Calu3 (cell line): Measurements from ENCODE around the gene GPR146. TPM values are rescaled to one million over a fixed set of nuclear protein-coding genes. Genes with fewer than 3 reads are reported as not detected.
A peak's percentile ranks its signal among the peaks of the same experiment; 100 is the strongest.

Experiments
- BruUV-seq: library from RNA; stranded (reverse); fragments of 400-500 nt; replicated peaks from 2 replicates; lab custom pipeline; 2021; lab: Mats Ljungman, UMichigan
- CTCF ChIA-PET: fragments of 300-600 bp; sonication (Branson Sonifier 250); formaldehyde crosslinking; loops from one replicate; lab custom pipeline; 2022; ENCODE audit warnings: antibody characterized with exemption; lab: Charles Lee
- DNase-seq: peaks from one replicate; pipeline ENCODE4 v3.0.0; 2022
- H3K27ac Mint-ChIP-seq: one replicate; pipeline ENCODE4 v1.8.0; 2022; ENCODE audit warnings: mixed read lengths; ENCODE audit not compliant: unreplicated experiment
- H3K27me3 Mint-ChIP-seq: one replicate; pipeline ENCODE4 v1.8.0; 2022; ENCODE audit warnings: mixed read lengths; ENCODE audit not compliant: unreplicated experiment
- H3K36me3 Mint-ChIP-seq: one replicate; pipeline ENCODE4 v1.8.0; 2022; ENCODE audit warnings: mild to moderate bottlenecking, moderate library complexity, mixed read lengths; ENCODE audit not compliant: insufficient read depth, unreplicated experiment
- H3K4me1 Mint-ChIP-seq: one replicate; pipeline ENCODE4 v1.8.0; 2022; ENCODE audit warnings: mild to moderate bottlenecking, low read depth, mixed read lengths; ENCODE audit not compliant: unreplicated experiment
- H3K4me3 Mint-ChIP-seq: one replicate; pipeline ENCODE4 v1.8.0; 2022; ENCODE audit warnings: mild to moderate bottlenecking, low read depth, moderate library complexity, mixed read lengths; ENCODE audit not compliant: unreplicated experiment
- H3K9me3 Mint-ChIP-seq: one replicate; pipeline ENCODE4 v1.8.0; 2022; ENCODE audit warnings: low read depth, mixed read lengths; ENCODE audit not compliant: unreplicated experiment
- intact Hi-C: fragments of 100-400 bp; cut with micrococcal nuclease; formaldehyde crosslinking; loops from one replicate; pipeline ENCODE4 v1.10.0; 2022; ENCODE audit not compliant: unreplicated experiment
- total RNA-seq: library from RNA; stranded (reverse); gene quantifications from 2 replicates; pipeline ENCODE4 v1.2.3, GENCODE V29; 2022
- TF ChIP-seq, protein P1 (sequence below): fragments of 200-600 bp; IDR thresholded peaks from one replicate; pipeline ENCODE4 v1.8.0; 2022; ENCODE audit warnings: antibody characterized with exemption; ENCODE audit not compliant: unreplicated experiment

GPR146 gene
- total RNA-seq, 1 experiment from 2014 or later: 0.66 TPM

DNA sequence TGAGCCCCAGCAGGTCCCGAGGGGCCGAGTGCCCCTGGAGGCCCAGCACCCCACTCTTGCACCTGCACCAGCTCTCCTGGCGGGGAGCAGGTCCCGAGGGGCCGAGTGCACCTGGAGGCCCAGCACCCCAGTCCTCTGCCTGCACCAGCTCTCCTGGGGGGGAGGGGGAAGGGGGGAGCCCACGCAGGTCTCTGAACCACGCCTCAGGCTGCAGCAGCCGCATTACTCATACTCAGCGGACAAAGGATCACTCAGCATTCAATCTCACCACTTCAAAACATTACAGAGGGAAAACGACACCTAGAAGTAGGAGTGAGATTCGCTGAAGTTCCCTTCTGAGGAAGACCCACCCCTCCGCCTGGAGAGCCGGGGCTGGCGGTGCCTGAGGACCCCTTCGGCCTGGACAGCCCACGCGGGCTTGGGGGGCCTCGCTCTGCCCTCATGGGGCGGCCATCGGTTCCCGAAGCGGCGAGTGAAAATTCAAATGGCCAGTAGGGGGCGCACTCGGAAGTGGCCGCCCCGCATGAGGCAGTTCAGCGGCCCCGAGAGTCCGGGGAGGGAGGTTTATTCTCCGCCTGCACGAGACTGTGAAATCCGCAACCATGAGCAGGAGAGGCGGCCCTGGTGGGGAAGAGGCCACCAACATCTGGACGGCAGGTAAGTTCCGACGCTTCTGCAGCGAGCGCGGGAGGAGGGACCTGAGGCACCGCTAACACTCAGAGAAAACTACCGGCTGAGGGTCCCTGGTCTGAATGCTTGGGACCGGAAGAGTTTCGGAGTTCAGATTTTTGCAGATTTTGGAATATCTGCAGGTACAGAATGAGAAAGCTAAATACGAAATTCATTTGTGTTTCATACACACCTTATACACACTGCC lies 42.5 kb downstream of the GPR146 start:
- no peaks in the 10 kb centered on the region for H3K27me3 Mint-ChIP-seq
- TF ChIP-seq, protein P1, sequence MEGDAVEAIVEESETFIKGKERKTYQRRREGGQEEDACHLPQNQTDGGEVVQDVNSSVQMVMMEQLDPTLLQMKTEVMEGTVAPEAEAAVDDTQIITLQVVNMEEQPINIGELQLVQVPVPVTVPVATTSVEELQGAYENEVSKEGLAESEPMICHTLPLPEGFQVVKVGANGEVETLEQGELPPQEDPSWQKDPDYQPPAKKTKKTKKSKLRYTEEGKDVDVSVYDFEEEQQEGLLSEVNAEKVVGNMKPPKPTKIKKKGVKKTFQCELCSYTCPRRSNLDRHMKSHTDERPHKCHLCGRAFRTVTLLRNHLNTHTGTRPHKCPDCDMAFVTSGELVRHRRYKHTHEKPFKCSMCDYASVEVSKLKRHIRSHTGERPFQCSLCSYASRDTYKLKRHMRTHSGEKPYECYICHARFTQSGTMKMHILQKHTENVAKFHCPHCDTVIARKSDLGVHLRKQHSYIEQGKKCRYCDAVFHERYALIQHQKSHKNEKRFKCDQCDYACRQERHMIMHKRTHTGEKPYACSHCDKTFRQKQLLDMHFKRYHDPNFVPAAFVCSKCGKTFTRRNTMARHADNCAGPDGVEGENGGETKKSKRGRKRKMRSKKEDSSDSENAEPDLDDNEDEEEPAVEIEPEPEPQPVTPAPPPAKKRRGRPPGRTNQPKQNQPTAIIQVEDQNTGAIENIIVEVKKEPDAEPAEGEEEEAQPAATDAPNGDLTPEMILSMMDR: peak; percentile 98

DNA sequence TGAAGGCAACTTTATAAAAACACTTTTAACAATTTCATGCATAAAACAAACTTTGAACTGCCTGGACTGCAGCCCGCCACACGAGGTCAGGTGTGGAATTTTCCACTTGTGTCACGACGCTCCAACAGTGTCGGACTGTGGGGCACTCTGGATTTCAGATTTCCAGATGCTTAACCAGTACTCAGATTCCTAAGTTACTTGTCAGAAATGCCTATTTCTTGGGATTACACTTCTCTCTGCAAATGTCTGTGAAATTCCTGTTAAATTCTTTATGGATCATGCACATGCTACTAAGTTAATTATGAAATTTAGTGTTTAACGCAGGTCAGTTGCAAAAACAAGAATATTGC lies 43.1 kb downstream of the GPR146 start:
- no peaks in the 10 kb centered on the region for H3K27me3 Mint-ChIP-seq
- intact Hi-C loops: no loop called here
- H3K4me3 Mint-ChIP-seq: peak overlapping the region; percentile 73
- TF ChIP-seq, protein P1: no peak
- H3K9me3 Mint-ChIP-seq: no peaks in the 10 kb centered on the region
- peaks cover 8% of the 10 kb centered on the region for H3K36me3 Mint-ChIP-seq
- no peak for DNase-seq
- H3K27ac Mint-ChIP-seq: no peak overlapping the region
- no TSS peak for BruUV-seq
- CTCF ChIA-PET: interaction anchor here (2.4 kb wide), 1 partner anchor 22 kb away, joined by 7 read pairs; no protein-coding TSS in a partner anchor
- peaks cover 17% of the 10 kb centered on the region for H3K4me1 Mint-ChIP-seq

More for the DNA sequence above, 42.5 kb downstream of the GPR146 start:
- H3K27ac Mint-ChIP-seq: peak overlapping the region; percentile 10
- H3K4me1 Mint-ChIP-seq: peaks cover 17% of the 10 kb centered on the region
- H3K36me3 Mint-ChIP-seq: peaks cover 8% of the 10 kb centered on the region
- peak; percentile 87 for DNase-seq
- BruUV-seq: no TSS peak
- intact Hi-C loops: no loop called here
- CTCF ChIA-PET: interaction anchor here (0.6 to 2.4 kb wide), 5 partner anchors 10 to 90 kb away, joined by 3 to 9 read pairs (median 4); no protein-coding TSS in a partner anchor
- no peaks in the 10 kb centered on the region for H3K9me3 Mint-ChIP-seq
- peak overlapping the region; percentile 73 for H3K4me3 Mint-ChIP-seq

DNA sequence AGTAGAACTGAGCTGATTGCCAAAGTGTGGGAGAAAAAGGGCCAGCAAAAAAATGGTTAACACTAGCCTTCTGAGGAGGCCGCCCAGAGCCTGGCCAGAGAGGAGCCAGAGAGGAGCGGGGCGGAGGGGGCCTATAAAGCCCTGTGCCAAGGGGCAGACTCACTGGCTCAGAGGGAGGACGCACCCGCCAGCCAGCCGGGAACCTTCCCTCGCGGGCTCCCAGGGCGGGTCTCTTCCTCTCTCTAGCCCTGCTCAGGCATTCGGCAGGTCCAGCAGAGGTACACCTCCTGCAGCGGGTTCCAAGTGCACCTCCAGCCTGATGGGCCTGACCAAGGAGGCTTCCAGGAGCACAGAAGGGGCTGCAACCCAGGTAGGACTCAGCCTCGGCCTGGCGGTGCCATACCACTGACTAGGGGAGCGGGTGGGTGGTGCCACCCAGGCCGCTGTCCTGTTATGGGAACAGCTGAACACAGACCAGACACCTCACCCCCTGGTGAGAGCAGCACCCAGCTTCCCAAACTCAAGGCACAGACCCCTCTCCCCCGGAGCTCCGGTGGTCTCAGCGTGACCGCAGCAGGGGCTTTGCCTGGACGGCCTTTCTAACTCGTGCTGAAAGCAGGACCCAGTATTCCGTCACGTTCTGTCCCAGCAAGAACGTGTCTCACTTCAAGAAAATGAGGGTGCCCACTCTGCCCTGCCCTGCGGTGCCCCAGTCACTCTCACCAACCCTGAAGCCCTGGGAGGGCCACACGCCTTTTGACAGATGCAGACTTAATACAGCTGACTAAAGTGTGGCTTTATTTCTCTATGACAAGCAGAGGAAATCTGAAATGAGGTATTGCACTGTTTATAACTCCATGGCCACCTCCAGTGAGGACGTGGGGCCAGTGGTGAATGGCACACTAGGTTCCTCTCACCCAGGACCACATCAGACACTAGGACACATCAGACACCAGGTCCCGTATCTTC lies 43.9 kb downstream of the GPR146 start, which contains the start of gene GPER1:
Gene GPER1, plus strand, starts transcription at position 162 of the 969 bp plus-strand sequence. CDS start 3,616 bp downstream, outside the sequence.
- Mint-ChIP-seq H3K4me1 (peaks cover 17% of the 10 kb centered on the region), H3K4me3 (peak within 1 kb of the TSS; percentile 73), H3K27ac (peak within 1 kb of the TSS; percentile 10), H3K27me3 (no peaks in the 10 kb centered on the region), H3K9me3 (no peaks in the 10 kb centered on the region), H3K36me3 (peaks cover 8% of the 10 kb centered on the region)
- peak; percentile 36 for DNase-seq
- TF ChIP-seq, protein P1: no peak
- CTCF ChIA-PET: interaction anchor here (1.1 kb wide), 1 partner anchor 89 kb away, joined by 3 read pairs; no protein-coding TSS in a partner anchor
- intact Hi-C loops: no loop called here
- BruUV-seq: no TSS peak

DNA sequence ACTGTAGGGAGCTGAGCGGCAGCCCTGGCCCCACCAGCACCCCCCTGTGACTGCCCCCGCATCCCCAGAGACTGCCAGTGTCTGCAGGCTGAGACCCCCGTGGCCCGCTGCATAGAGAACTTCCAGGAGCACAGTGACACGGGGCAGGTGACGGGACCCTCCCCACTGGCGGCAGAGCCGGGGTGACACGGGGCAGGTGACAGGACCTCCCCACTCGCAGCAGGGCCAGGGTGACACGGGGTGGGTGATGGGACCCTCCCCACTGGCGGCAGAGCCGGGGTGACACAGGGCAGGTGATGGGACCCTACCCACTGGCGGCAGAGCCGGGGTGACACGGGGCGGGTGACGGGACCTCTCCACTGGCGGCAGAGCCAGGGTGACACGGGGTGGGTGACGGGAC lies 45.9 kb downstream of the GPR146 start:
- CTCF ChIA-PET: interaction anchor here (1.4 kb wide), 1 partner anchor 87 kb away, joined by 4 read pairs; no protein-coding TSS in a partner anchor
- no peak overlapping the region for H3K27ac Mint-ChIP-seq
- TF ChIP-seq, protein P1: no peak
- H3K4me3 Mint-ChIP-seq: no peak overlapping the region
- H3K4me1 Mint-ChIP-seq: peaks cover 17% of the 10 kb centered on the region
- BruUV-seq: no TSS peak
- H3K27me3 Mint-ChIP-seq: no peaks in the 10 kb centered on the region
- no peaks in the 10 kb centered on the region for H3K9me3 Mint-ChIP-seq
- intact Hi-C loops: loop anchor here (2.0 kb wide), 1 partner anchor 87 kb away; no protein-coding TSS in a partner anchor
- DNase-seq: no peak
- H3K36me3 Mint-ChIP-seq: peaks cover 8% of the 10 kb centered on the region
